Uterus (tissue), 2 donors: ENCODE data around the gene NFATC1.

Source experiments
- CTCF ChIP-seq, 4 experiments: fragments of 200-600 bp in 2 of 4; fragments of 450-650 bp in 2 of 4; sonication (generic) in 2 of 4; IDR thresholded peaks; one replicate each; pipeline ENCODE4 v1.5.1; 2016 to 2019; ENCODE audit warnings: antibody characterized with exemption in 4 of 4, mild to moderate bottlenecking in 2 of 4, moderate library complexity in 1 of 4
- POLR2A ChIP-seq, 2 donors: fragments of 450-650 bp; IDR thresholded peaks; one replicate each; pipeline ENCODE4 v1.6.1; 2016; ENCODE audit warnings: antibody characterized with exemption in 2 of 2, mild to moderate bottlenecking in 1 of 2, moderate library complexity in 1 of 2

- TF ChIP-seq POLR2A (IDR thresholded peaks at IDR 0.05) = no peak
- no peak for TF ChIP-seq CTCF (IDR thresholded peaks at IDR 0.05)
Observed at GRCh38 chr18:79406708-79407107, 11.0 kb downstream of the NFATC1 start.
